CD4-positive, alpha-beta T cell (primary cell): ENCODE data around the gene DCAF15. TPM values are rescaled to one million over a fixed set of nuclear protein-coding genes. Genes with fewer than 3 reads are reported as not detected.

ENCODE experiments used
- ATAC-seq: fragments of 200-7000 bp; cut with Tn5 transposase; one replicate; pipeline ENCODE4 v1.10.0; 2022; ENCODE audit warnings: mild to moderate bottlenecking; ENCODE audit not compliant: poor library complexity
- CTCF ChIA-PET: fragments of 350-600 bp; sonication (Branson Sonifier 250); formaldehyde crosslinking; loops from one replicate; lab custom pipeline; 2021; ENCODE audit warnings: antibody characterized with exemption, inconsistent platforms; lab: Charles Lee
- POLR2A ChIA-PET: fragments of 350-600 bp; sonication (Branson Sonifier 250); formaldehyde crosslinking; loops from one replicate; lab custom pipeline; 2021; ENCODE audit warnings: antibody characterized with exemption, inconsistent platforms; lab: Charles Lee
- DNase-seq, 14 experiments: peaks; one replicate each; pipeline ENCODE4 v3.0.0-alpha.2; 2013 to 2020; ENCODE audit warnings: mixed read lengths in 2 of 14
- H3K27ac ChIP-seq, 2 donors: one replicate each; pipeline versions ENCODE4 v1.5.1 to v1.7.0; 2013; ENCODE audit warnings: low read length in 2 of 2, low read depth in 1 of 2, mild to moderate bottlenecking in 1 of 2
- H3K27me3 ChIP-seq, 2 experiments: 1 replicate in 1 of 2; 2 replicates in 1 of 2; pipeline versions ENCODE4 v1.6.1 to v1.7.0; 2013; ENCODE audit warnings: low read length in 2 of 2, control low read depth in 1 of 2, mild to moderate bottlenecking in 1 of 2, moderate library complexity in 1 of 2; ENCODE audit not compliant: insufficient read depth in 2 of 2, control insufficient read depth in 1 of 2
- H3K36me3 ChIP-seq: one replicate; pipeline ENCODE4 v1.6.1; 2013; ENCODE audit warnings: low read length, control low read depth; ENCODE audit not compliant: insufficient read depth
- H3K4me1 ChIP-seq: one replicate; pipeline ENCODE4 v1.6.1; 2013; ENCODE audit warnings: low read length, control low read depth; ENCODE audit not compliant: insufficient read depth
- H3K4me3 ChIP-seq: one replicate; pipeline ENCODE4 v1.5.1; 2013; ENCODE audit warnings: mild to moderate bottlenecking, low read length, moderate library complexity
- H3K9me3 ChIP-seq, 2 experiments: 1 replicate in 1 of 2; 2 replicates in 1 of 2; pipeline versions ENCODE4 v1.6.1 to v1.7.0; 2013; ENCODE audit warnings: low read length in 2 of 2, mild to moderate bottlenecking in 2 of 2, control low read depth in 1 of 2, moderate library complexity in 1 of 2; ENCODE audit not compliant: control insufficient read depth in 1 of 2, insufficient read depth in 1 of 2
- H3K27ac Mint-ChIP-seq: one replicate; pipeline ENCODE4 v1.8.0; 2020; ENCODE audit warnings: mixed read lengths
- H3K27me3 Mint-ChIP-seq: one replicate; pipeline ENCODE4 v1.8.0; 2021; ENCODE audit warnings: mixed read lengths
- H3K36me3 Mint-ChIP-seq: one replicate; pipeline ENCODE4 v1.8.0; 2021; ENCODE audit warnings: low read depth, mixed read lengths
- H3K4me1 Mint-ChIP-seq: one replicate; pipeline ENCODE4 v1.8.0; 2021; ENCODE audit warnings: low read depth, mixed read lengths
- H3K4me3 Mint-ChIP-seq: one replicate; pipeline ENCODE4 v1.8.0; 2020; ENCODE audit warnings: mild to moderate bottlenecking, mixed read lengths
- H3K9me3 Mint-ChIP-seq: one replicate; pipeline ENCODE4 v1.8.0; 2020; ENCODE audit warnings: mixed read lengths
- CTCF ChIP-seq: fragments of 200-600 bp; IDR thresholded peaks from one replicate; pipeline ENCODE4 v1.8.0; 2022; ENCODE audit warnings: antibody characterized with exemption, mild to moderate bottlenecking
- intact Hi-C, 2 experiments: fragments of 100-400 bp; cut with DNase I in 1 of 2; cut with micrococcal nuclease in 1 of 2; formaldehyde crosslinking; loops; one replicate each; pipeline versions ENCODE4 v1.15.1 to v1.9.0; 2023 to 2025; cut with DNase I, micrococcal nuclease
- total RNA-seq, 174 experiments: library from RNA in 2 of 174; stranded (reverse) in 2 of 174; gene quantifications; one replicate each; pipeline ENCODE4 v1.2.3 and lab custom pipeline; 2021 to 2026

DCAF15 gene
- total RNA-seq, 2 experiments from 2014 or later, result 84.9 to 85.0 TPM

- H3K36me3 ChIP-seq, result peaks cover 10% of the 10 kb centered on the region
- no peaks in the 10 kb centered on the region for H3K9me3 ChIP-seq
- peak overlapping the region; percentile 97 to 99 for H3K27ac ChIP-seq
- peak overlapping the region; percentile 45 for H3K4me3 ChIP-seq
- ChIA-PET POLR2A (interaction anchor here (0.8 to 4.8 kb wide), 12 partner anchors 8 to 140 kb away, joined by 3 to 33 read pairs (median 8); partner anchors contain the start of genes DCAF15, IL27RA and RFX1), CTCF (interaction anchor here (0.7 to 1.6 kb wide), 4 partner anchors 24 to 63 kb away, joined by 3 to 5 read pairs (median 4); partner anchors contain the start of gene IL27RA)
- ATAC-seq (peak; percentile 8), DNase-seq (peak in 2 of 14 experiments; percentile 15 to 36)
- intact Hi-C loops, result loop anchor here (1.0 to 5.0 kb wide), 4 partner anchors 20 to 46 kb away; partner anchors contain the start of genes DCAF15 (in 2 of the 2), IL27RA (in 1 of the 2) and RFX1 (in 1 of the 2)
- H3K27me3 ChIP-seq, result no peaks in the 10 kb centered on the region
- H3K4me1 ChIP-seq, result peaks cover 97% of the 10 kb centered on the region
- peaks cover 90% of the 10 kb centered on the region for H3K4me1 Mint-ChIP-seq
- no peaks in the 10 kb centered on the region for H3K9me3 Mint-ChIP-seq
- H3K27me3 Mint-ChIP-seq, result no peaks in the 10 kb centered on the region
- peak overlapping the region; percentile 97 for H3K27ac Mint-ChIP-seq
- peak overlapping the region; percentile 84 for H3K4me3 Mint-ChIP-seq
- no peak for TF ChIP-seq CTCF
- H3K36me3 Mint-ChIP-seq, result peaks cover 26% of the 10 kb centered on the region
These were observed 33.5 kb downstream of the DCAF15 start for GRCh38 chr19:13985771-13986347.

- Histone ChIP-seq H3K36me3 (peaks cover 12% of the 10 kb centered on the region), H3K27me3 (no peaks in the 10 kb centered on the region), H3K27ac (peak overlapping the region; percentile 97 to 99), H3K9me3 (no peaks in the 10 kb centered on the region), H3K4me1 (peaks cover 93% of the 10 kb centered on the region), H3K4me3 (peak overlapping the region; percentile 45)
- CTCF ChIA-PET, result no interaction called here
- H3K4me1 Mint-ChIP-seq, result peaks cover 88% of the 10 kb centered on the region
- intact Hi-C loops, result loop anchor here (1.0 to 5.0 kb wide), 4 partner anchors 20 to 46 kb away; partner anchors contain the start of genes DCAF15 (in 2 of the 2), IL27RA (in 1 of the 2) and RFX1 (in 1 of the 2)
- no peaks in the 10 kb centered on the region for H3K27me3 Mint-ChIP-seq
- no peaks in the 10 kb centered on the region for H3K9me3 Mint-ChIP-seq
- peak; percentile 87 for ATAC-seq
- POLR2A ChIA-PET, result interaction anchor here (1.0 to 4.8 kb wide), 10 partner anchors 8 to 140 kb away, joined by 3 to 33 read pairs (median 8); partner anchors contain the start of genes DCAF15, IL27RA and RFX1
- peak overlapping the region; percentile 97 for H3K27ac Mint-ChIP-seq
- DNase-seq, result peak; percentile 95 to 100 (median 99)
- TF ChIP-seq CTCF, result no peak
- H3K36me3 Mint-ChIP-seq, result peaks cover 32% of the 10 kb centered on the region
- H3K4me3 Mint-ChIP-seq, result peak overlapping the region; percentile 83
These were observed 34.1 kb downstream of the DCAF15 start for GRCh38 chr19:13986348-13986904.

GRCh38 chr19:13987101-13987890 lies 35.0 kb downstream of the DCAF15 start:
- ChIA-PET POLR2A (interaction anchor here (0.7 to 4.8 kb wide), 11 partner anchors 9 to 87 kb away, joined by 3 to 33 read pairs (median 8); partner anchors contain the start of genes DCAF15, IL27RA and RFX1), CTCF (interaction anchor here (0.5 to 1.6 kb wide), 3 partner anchors 19 to 1363 kb away, joined by 4 to 6 read pairs (median 4); partner anchors contain the start of gene RFX1)
- Histone ChIP-seq H3K27me3 (no peaks in the 10 kb centered on the region), H3K4me3 (peak overlapping the region; percentile 45), H3K27ac (peak overlapping the region; percentile 97 to 99), H3K4me1 (peaks cover 89% of the 10 kb centered on the region), H3K36me3 (peaks cover 18% of the 10 kb centered on the region), H3K9me3 (no peaks in the 10 kb centered on the region)
- H3K4me3 Mint-ChIP-seq, result peak overlapping the region; percentile 83
- no peaks in the 10 kb centered on the region for H3K9me3 Mint-ChIP-seq
- no peaks in the 10 kb centered on the region for H3K27me3 Mint-ChIP-seq
- no peak for TF ChIP-seq CTCF
- intact Hi-C loops, result loop anchor here (1.0 to 5.0 kb wide), 3 partner anchors 15 to 45 kb away; partner anchors contain the start of genes DCAF15 (in 1 of the 2) and IL27RA (in 1 of the 2)
- DNase-seq, result peak in 1 of 14 experiments; percentile 45
- peaks cover 37% of the 10 kb centered on the region for H3K36me3 Mint-ChIP-seq
- H3K4me1 Mint-ChIP-seq, result peaks cover 80% of the 10 kb centered on the region
- no peak for ATAC-seq
- peak overlapping the region; percentile 97 for H3K27ac Mint-ChIP-seq
